Activated T-cell treated with anti-CD3 and anti-CD28 coated beads for 4 hours (primary cell): ENCODE data around the gene PFDN2.
"Not testable (repeated sequence)": the region's sequence is repeated elsewhere in the genome, so short reads cannot be mapped to it uniquely, and the experiment has no call there.

Experiments used
- DNase-seq: peaks from one replicate; pipeline ENCODE4 v3.0.0-alpha.2; 2020

The PFDN2 gene

GRCh38 chr1:161137881-161138280 lies 20.0 kb upstream of the PFDN2 start:
- DNase-seq = no peak

- no peak for DNase-seq
These were observed 15.4 kb upstream of the PFDN2 start for GRCh38 chr1:161133220-161133740.

GRCh38 chr1:161132410-161133219 lies 14.8 kb upstream of the PFDN2 start, which contains the start of gene DEDD:
Gene DEDD, minus strand, starts transcription at chr1:161132667. Its CDS starts 8,205 bp downstream, at chr1:161124462.
- DNase-seq = peak; percentile 81

- DNase-seq = no peak
These were observed 13.9 kb upstream of the PFDN2 start for GRCh38 chr1:161131523-161132409.

GRCh38 chr1:161130266-161130665 lies 12.4 kb upstream of the PFDN2 start:
- no peak for DNase-seq

GRCh38 chr1:161128591-161129420 lies 11.0 kb upstream of the PFDN2 start:
- no peak for DNase-seq

- DNase-seq = no peak
These were observed 9.8 kb upstream of the PFDN2 start for GRCh38 chr1:161127649-161128048.

GRCh38 chr1:161122967-161123366 lies 5.1 kb upstream of the PFDN2 start:
- no peak for DNase-seq

GRCh38 chr1:161121834-161122233 lies 4.0 kb upstream of the PFDN2 start:
- no peak for DNase-seq

- DNase-seq = no peak
These were observed 3.3 kb upstream of the PFDN2 start for GRCh38 chr1:161121042-161121650.

- DNase-seq = no peak
These were observed 1.5 kb upstream of the PFDN2 start for GRCh38 chr1:161119092-161119903.

- DNase-seq = not testable (repeated sequence)
These were observed 1.9 kb downstream of the PFDN2 start for GRCh38 chr1:161115961-161116360.

GRCh38 chr1:161115132-161115711 lies 2.6 kb downstream of the PFDN2 start:
- DNase-seq = no peak

- no peak for DNase-seq
These were observed 3.3 kb downstream of the PFDN2 start for GRCh38 chr1:161114556-161114955.

GRCh38 chr1:161113915-161114314 lies 3.9 kb downstream of the PFDN2 start:
- DNase-seq = no peak

- no peak for DNase-seq
These were observed 6.3 kb downstream of the PFDN2 start for GRCh38 chr1:161111527-161111926.

- no peak for DNase-seq
These were observed 6.7 kb downstream of the PFDN2 start for GRCh38 chr1:161111117-161111516.

- no peak for DNase-seq
These were observed 11.4 kb downstream of the PFDN2 start for GRCh38 chr1:161106431-161106830.

GRCh38 chr1:161100556-161100955 lies 17.3 kb downstream of the PFDN2 start:
- DNase-seq = no peak

- no peak for DNase-seq
These were observed 18.6 kb downstream of the PFDN2 start for GRCh38 chr1:161099090-161099802.
